Measurements from ENCODE around the gene MIA2. TPM values are rescaled to one million over a fixed set of nuclear protein-coding genes. Genes with fewer than 3 reads are reported as not detected.

MIA2 gene
- total and polyA plus RNA-seq, 2 donors (not counting 1 experiment from before 2014, with no cell fraction given): 11.5 to 27.1 TPM

DNA sequence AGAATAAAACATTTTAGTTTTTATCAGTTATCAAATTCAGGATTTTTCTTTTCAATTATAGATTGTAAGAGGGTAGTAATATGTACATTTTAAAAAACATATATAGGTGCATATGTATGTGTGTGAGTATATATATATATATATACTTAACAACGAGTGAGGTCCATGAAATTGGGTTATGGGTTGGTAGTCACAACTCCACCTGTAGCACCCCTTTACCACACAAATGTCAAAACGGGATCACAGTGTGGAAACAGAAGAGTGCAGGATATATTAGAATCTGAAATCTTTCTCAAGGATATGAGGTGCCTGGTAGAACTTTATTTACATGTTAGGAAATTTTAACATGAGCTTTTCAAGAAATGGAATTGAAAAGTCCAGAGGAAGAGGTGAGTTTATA lies 31.3 kb downstream of the MIA2 start:
- H2AFZ ChIP-seq (ENCODE audit: insufficient read depth, low read depth, low read length, poor library complexity, severe bottlenecking): no peak overlapping the region

DNA sequence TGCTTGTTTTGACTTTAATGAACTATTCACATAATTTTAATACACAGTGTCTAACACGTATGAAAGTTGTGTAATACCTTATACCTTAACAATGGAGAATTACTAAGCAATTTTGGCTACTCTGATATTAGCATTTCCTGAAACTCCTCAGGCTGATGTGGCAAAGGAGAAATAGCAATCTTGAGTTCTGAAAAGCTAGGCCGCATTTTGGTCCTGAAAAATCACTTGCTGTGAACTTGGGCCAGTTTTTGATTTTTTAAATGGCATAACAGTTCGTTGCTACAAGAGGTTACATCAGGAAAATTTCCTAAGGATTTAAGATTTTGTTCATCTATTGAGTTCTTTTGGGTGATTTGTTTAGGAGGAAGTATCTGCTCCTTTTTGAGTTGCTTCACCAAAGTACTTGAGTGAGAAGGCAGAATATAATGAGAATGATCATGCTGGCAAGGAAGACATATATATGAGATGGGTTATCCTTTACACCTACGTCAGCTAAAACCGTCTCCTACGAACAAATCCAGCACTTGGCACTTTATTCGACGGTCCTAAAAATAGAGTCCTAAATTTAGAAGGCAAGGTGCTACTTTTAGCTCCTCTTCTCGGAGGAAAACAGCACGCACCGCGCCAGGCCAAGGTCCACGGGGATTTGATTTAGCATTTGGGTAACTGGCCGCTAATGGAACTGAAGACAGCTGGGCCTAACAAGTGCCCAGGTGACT lies 32.2 kb downstream of the MIA2 start:
- Mint-ChIP-seq H3K4me1 (peaks cover 39% of the 10 kb centered on the region), H3K4me3 (peak overlapping the region; percentile 98), H3K27ac (peak overlapping the region; percentile 99), H3K27me3 (no peaks in the 10 kb centered on the region), H3K9me3 (ENCODE audit: insufficient read depth) (no peaks in the 10 kb centered on the region)
- H3K27me3 ChIP-seq (replicated peaks in 1 of 4; ENCODE audit: control extremely low read depth in 1 of 4, control insufficient read depth in 3 of 4, insufficient read depth in 4 of 4, low read length in 3 of 4): no peaks in the 10 kb centered on the region
- POLR2A ChIA-PET: interaction anchor here (1.9 to 2.4 kb wide), 4 partner anchors 91 to 166 kb away, joined by 8 to 33 read pairs (median 14); partner anchors contain the start of genes FBXO33, PNN, SEC23A and TRAPPC6B
- H3K79me2 ChIP-seq (ENCODE audit: control insufficient read depth, insufficient read depth, low read length): peaks cover 40% of the 10 kb centered on the region
- intact Hi-C loops (cut with micrococcal nuclease): no loop called here
- H3K4me2 ChIP-seq (replicated peaks; ENCODE audit: low read depth, low read length, poor library complexity, severe bottlenecking): peak overlapping the region; percentile 82
- no peak for ATAC-seq (ENCODE audit: low read depth)
- peak overlapping the region; percentile 97 to 100 for H3K27ac ChIP-seq (ENCODE audit: low read length in 2 of 2)
- H3K9ac ChIP-seq (ENCODE audit: low read length): peak overlapping the region; percentile 94
- peaks cover 20 to 32% of the 10 kb centered on the region in 2 donors for H3K4me1 ChIP-seq (ENCODE audit: control insufficient read depth in 2 of 2, insufficient read depth in 2 of 2, low read length in 2 of 2)
- CTCF ChIA-PET: interaction anchor here (0.6 to 2.6 kb wide), 5 partner anchors 9 to 166 kb away, joined by 3 to 7 read pairs (median 6); partner anchors contain the start of genes FBXO33 and TRAPPC6B
- no peak for DNase-seq
- 14% methylated on average over 11 of the region's 14 CpGs for WGBS (ENCODE audit: insufficient coverage)
- TF ChIP-seq, protein P1, sequence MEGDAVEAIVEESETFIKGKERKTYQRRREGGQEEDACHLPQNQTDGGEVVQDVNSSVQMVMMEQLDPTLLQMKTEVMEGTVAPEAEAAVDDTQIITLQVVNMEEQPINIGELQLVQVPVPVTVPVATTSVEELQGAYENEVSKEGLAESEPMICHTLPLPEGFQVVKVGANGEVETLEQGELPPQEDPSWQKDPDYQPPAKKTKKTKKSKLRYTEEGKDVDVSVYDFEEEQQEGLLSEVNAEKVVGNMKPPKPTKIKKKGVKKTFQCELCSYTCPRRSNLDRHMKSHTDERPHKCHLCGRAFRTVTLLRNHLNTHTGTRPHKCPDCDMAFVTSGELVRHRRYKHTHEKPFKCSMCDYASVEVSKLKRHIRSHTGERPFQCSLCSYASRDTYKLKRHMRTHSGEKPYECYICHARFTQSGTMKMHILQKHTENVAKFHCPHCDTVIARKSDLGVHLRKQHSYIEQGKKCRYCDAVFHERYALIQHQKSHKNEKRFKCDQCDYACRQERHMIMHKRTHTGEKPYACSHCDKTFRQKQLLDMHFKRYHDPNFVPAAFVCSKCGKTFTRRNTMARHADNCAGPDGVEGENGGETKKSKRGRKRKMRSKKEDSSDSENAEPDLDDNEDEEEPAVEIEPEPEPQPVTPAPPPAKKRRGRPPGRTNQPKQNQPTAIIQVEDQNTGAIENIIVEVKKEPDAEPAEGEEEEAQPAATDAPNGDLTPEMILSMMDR (IDR thresholded peaks at IDR 0.05): no peak
- TF ChIP-seq EZH2 (IDR thresholded peaks at IDR 0.05; ENCODE audit: borderline replicate concordance, insufficient read depth, low read depth, low read length, poor library complexity, severe bottlenecking): no peak
- peak overlapping the region; percentile 94 for H2AFZ ChIP-seq (ENCODE audit: insufficient read depth, low read depth, low read length, poor library complexity, severe bottlenecking)
- H3K36me3 ChIP-seq (replicated peaks in 1 of 2; ENCODE audit: control extremely low read depth in 1 of 2, control insufficient read depth in 1 of 2, extremely low read depth in 1 of 2, insufficient read depth in 2 of 2, low read length in 1 of 2): no peaks in the 10 kb centered on the region
- peaks cover 0 to 3% (median 0%) of the 10 kb centered on the region in 3 donors for H3K9me3 ChIP-seq (ENCODE audit: control extremely low read depth in 1 of 3, control insufficient read depth in 2 of 3, insufficient read depth in 1 of 3, low read length in 2 of 3)
- H4K20me1 ChIP-seq (ENCODE audit: control insufficient read depth, insufficient read depth, low read length, poor library complexity, severe bottlenecking): peaks cover 7% of the 10 kb centered on the region
- H3K4me3 ChIP-seq (ENCODE audit: control extremely low read depth in 1 of 5, extremely low read depth in 1 of 5, insufficient read depth in 1 of 5, low read depth in 2 of 5, low read length in 4 of 5): peak overlapping the region; percentile 9 to 99 (median 89)

More for the DNA sequence above, 31.3 kb downstream of the MIA2 start:
- ChIA-PET CTCF (no interaction called here), POLR2A (no interaction called here)
- Histone ChIP-seq H3K4me2 (replicated peaks; ENCODE audit: low read depth, low read length, poor library complexity, severe bottlenecking) (no peak overlapping the region), H3K4me1 (ENCODE audit: control insufficient read depth in 2 of 2, insufficient read depth in 2 of 2, low read length in 2 of 2) (peaks cover 20 to 28% of the 10 kb centered on the region in 2 donors), H3K9ac (ENCODE audit: low read length) (no peak overlapping the region), H3K27ac (ENCODE audit: low read length in 2 of 2) (no peak overlapping the region), H3K4me3 (ENCODE audit: control extremely low read depth in 1 of 5, extremely low read depth in 1 of 5, insufficient read depth in 1 of 5, low read depth in 2 of 5, low read length in 4 of 5) (no peak overlapping the region), H3K79me2 (ENCODE audit: control insufficient read depth, insufficient read depth, low read length) (peaks cover 31% of the 10 kb centered on the region), H3K36me3 (replicated peaks in 1 of 2; ENCODE audit: control extremely low read depth in 1 of 2, control insufficient read depth in 1 of 2, extremely low read depth in 1 of 2, insufficient read depth in 2 of 2, low read length in 1 of 2) (no peaks in the 10 kb centered on the region), H3K9me3 (ENCODE audit: control extremely low read depth in 1 of 3, control insufficient read depth in 2 of 3, insufficient read depth in 1 of 3, low read length in 2 of 3) (peaks cover 0 to 3% (median 0%) of the 10 kb centered on the region in 3 donors), H3K27me3 (replicated peaks in 1 of 4; ENCODE audit: control extremely low read depth in 1 of 4, control insufficient read depth in 3 of 4, insufficient read depth in 4 of 4, low read length in 3 of 4) (no peaks in the 10 kb centered on the region), H4K20me1 (ENCODE audit: control insufficient read depth, insufficient read depth, low read length, poor library complexity, severe bottlenecking) (no peaks in the 10 kb centered on the region)
- WGBS (ENCODE audit: insufficient coverage): no CpG with 5 or more reads among the region's 2 CpGs
- ATAC-seq (ENCODE audit: low read depth): no peak
- no peak for DNase-seq
- no peaks in the 10 kb centered on the region for H3K27me3 Mint-ChIP-seq
- peak overlapping the region; percentile 67 for H3K27ac Mint-ChIP-seq
- peak overlapping the region; percentile 65 for H3K4me3 Mint-ChIP-seq
- no peaks in the 10 kb centered on the region for H3K9me3 Mint-ChIP-seq (ENCODE audit: insufficient read depth)
- H3K4me1 Mint-ChIP-seq: peaks cover 32% of the 10 kb centered on the region
- TF ChIP-seq, protein P1 (IDR thresholded peaks at IDR 0.05): no peak
- no peak for TF ChIP-seq EZH2 (IDR thresholded peaks at IDR 0.05; ENCODE audit: borderline replicate concordance, insufficient read depth, low read depth, low read length, poor library complexity, severe bottlenecking)
- intact Hi-C loops (cut with micrococcal nuclease): no loop called here
